ENCODE data around the gene NEMP1. TPM values are rescaled to one million over a fixed set of nuclear protein-coding genes. Genes with fewer than 3 reads are reported as not detected.

NEMP1 gene
- total and polyA plus RNA-seq, 4 donors: 3.7 to 14.3 (median 7.7) TPM

- Histone ChIP-seq H3K36me3 (ENCODE audit: control insufficient read depth in 4 of 4, insufficient read depth in 4 of 4, low read length in 4 of 4) (peaks cover 3 to 15% (median 8%) of the 10 kb centered on the region in 4 donors), H3K9me3 (ENCODE audit: control insufficient read depth in 4 of 4, insufficient read depth in 3 of 4, low read length in 3 of 4) (no peaks in the 10 kb centered on the region), H3K27me3 (ENCODE audit: control insufficient read depth in 3 of 3, insufficient read depth in 3 of 3, low read length in 2 of 3) (no peaks in the 10 kb centered on the region), H3K9ac (ENCODE audit: insufficient read depth in 1 of 2, low read length in 2 of 2) (peak overlapping the region; percentile 69 to 84), H3K4me3 (peak overlapping the region; percentile 57), H3K27ac (ENCODE audit: low read depth in 1 of 2, low read length in 1 of 2) (peak overlapping the region; percentile 99), H3K4me1 (ENCODE audit: control insufficient read depth in 5 of 5, insufficient read depth in 5 of 5, low read length in 5 of 5) (peaks cover 0 to 45% (median 16%) of the 10 kb centered on the region in 5 donors)
- 1% methylated on average over 46 to 52 of the region's 52 CpGs for WGBS, 2 donors
- peak; percentile 59 for ATAC-seq (ENCODE audit: insufficient read depth, low FRiP score)
- peak; percentile 92 to 95 (median 92) for DNase-seq
- no peak for TF ChIP-seq CTCF (IDR thresholded peaks at IDR 0.05; ENCODE audit: control extremely low read depth, extremely low read depth)
Measured at GRCh38 chr12:57087010-57087690, 8.6 kb upstream of the NEMP1 start.

- Histone ChIP-seq H3K27me3 (ENCODE audit: control insufficient read depth in 3 of 3, insufficient read depth in 3 of 3, low read length in 2 of 3) (no peaks in the 10 kb centered on the region), H3K27ac (ENCODE audit: low read depth in 1 of 2, low read length in 1 of 2) (peak overlapping the region; percentile 98 to 99), H3K9me3 (ENCODE audit: control insufficient read depth in 4 of 4, insufficient read depth in 3 of 4, low read length in 3 of 4) (no peaks in the 10 kb centered on the region), H3K36me3 (ENCODE audit: control insufficient read depth in 4 of 4, insufficient read depth in 4 of 4, low read length in 4 of 4) (peaks cover 0 to 9% (median 4%) of the 10 kb centered on the region in 4 donors), H3K4me3 (peak overlapping the region; percentile 44), H3K9ac (ENCODE audit: insufficient read depth in 1 of 2, low read length in 2 of 2) (peak overlapping the region; percentile 63 to 84), H3K4me1 (ENCODE audit: control insufficient read depth in 5 of 5, insufficient read depth in 5 of 5, low read length in 5 of 5) (peaks cover 0 to 39% (median 16%) of the 10 kb centered on the region in 5 donors)
- no peak for ATAC-seq (ENCODE audit: insufficient read depth, low FRiP score)
- 1% methylated on average over 14 of the region's 14 CpGs for WGBS, 2 donors
- peak; percentile 92 to 96 (median 95) for DNase-seq
- TF ChIP-seq CTCF (IDR thresholded peaks at IDR 0.05; ENCODE audit: control extremely low read depth, extremely low read depth): peak; percentile 17
Measured at GRCh38 chr12:57086493-57087009, 8.0 kb upstream of the NEMP1 start.

GRCh38 chr12:57085999-57086492 is 7.5 kb upstream of the NEMP1 start:
- Histone ChIP-seq H3K4me1 (ENCODE audit: control insufficient read depth in 5 of 5, insufficient read depth in 5 of 5, low read length in 5 of 5) (peaks cover 0 to 34% (median 16%) of the 10 kb centered on the region in 5 donors), H3K27me3 (ENCODE audit: control insufficient read depth in 3 of 3, insufficient read depth in 3 of 3, low read length in 2 of 3) (no peaks in the 10 kb centered on the region), H3K9ac (ENCODE audit: insufficient read depth in 1 of 2, low read length in 2 of 2) (peak overlapping the region; percentile 41 to 69), H3K36me3 (ENCODE audit: control insufficient read depth in 4 of 4, insufficient read depth in 4 of 4, low read length in 4 of 4) (peaks cover 0 to 4% (median under 1%) of the 10 kb centered on the region in 4 donors), H3K27ac (ENCODE audit: low read depth in 1 of 2, low read length in 1 of 2) (peak overlapping the region; percentile 98 to 99), H3K4me3 (no peak overlapping the region), H3K9me3 (ENCODE audit: control insufficient read depth in 4 of 4, insufficient read depth in 3 of 4, low read length in 3 of 4) (no peaks in the 10 kb centered on the region)
- peak; percentile 85 to 95 (median 90) for DNase-seq
- whole genome bisulfite sequencing, 2 donors: 7 to 14% methylated on average over 12 of the region's 12 CpGs
- TF ChIP-seq CTCF (IDR thresholded peaks at IDR 0.05; ENCODE audit: control extremely low read depth, extremely low read depth): no peak
- no peak for ATAC-seq (ENCODE audit: insufficient read depth, low FRiP score)

All from lung (tissue), 12 donors.